Hematopoietic multipotent progenitor cell (in vitro differentiated cells): ENCODE data around the gene ZER1. TPM values are rescaled to one million over a fixed set of nuclear protein-coding genes. Genes with fewer than 3 reads are reported as not detected.
"Not testable (repeated sequence)": the region's sequence is repeated elsewhere in the genome, so short reads cannot be mapped to it uniquely, and the experiment has no call there.

Source experiments
- DNase-seq, 3 donors: peaks; one replicate each; pipeline ENCODE4 v3.0.0-alpha.2; 2011 to 2015; ENCODE audit warnings: low read depth in 2 of 3, low spot score in 2 of 3
- total RNA-seq: library from RNA; depleted of rRNA; stranded (reverse); fragments of >200 nt; gene quantifications from one replicate; pipeline ENCODE4 v1.2.3, GENCODE V29; 2012

ZER1 gene
- 73.2 TPM for total RNA-seq

DNA sequence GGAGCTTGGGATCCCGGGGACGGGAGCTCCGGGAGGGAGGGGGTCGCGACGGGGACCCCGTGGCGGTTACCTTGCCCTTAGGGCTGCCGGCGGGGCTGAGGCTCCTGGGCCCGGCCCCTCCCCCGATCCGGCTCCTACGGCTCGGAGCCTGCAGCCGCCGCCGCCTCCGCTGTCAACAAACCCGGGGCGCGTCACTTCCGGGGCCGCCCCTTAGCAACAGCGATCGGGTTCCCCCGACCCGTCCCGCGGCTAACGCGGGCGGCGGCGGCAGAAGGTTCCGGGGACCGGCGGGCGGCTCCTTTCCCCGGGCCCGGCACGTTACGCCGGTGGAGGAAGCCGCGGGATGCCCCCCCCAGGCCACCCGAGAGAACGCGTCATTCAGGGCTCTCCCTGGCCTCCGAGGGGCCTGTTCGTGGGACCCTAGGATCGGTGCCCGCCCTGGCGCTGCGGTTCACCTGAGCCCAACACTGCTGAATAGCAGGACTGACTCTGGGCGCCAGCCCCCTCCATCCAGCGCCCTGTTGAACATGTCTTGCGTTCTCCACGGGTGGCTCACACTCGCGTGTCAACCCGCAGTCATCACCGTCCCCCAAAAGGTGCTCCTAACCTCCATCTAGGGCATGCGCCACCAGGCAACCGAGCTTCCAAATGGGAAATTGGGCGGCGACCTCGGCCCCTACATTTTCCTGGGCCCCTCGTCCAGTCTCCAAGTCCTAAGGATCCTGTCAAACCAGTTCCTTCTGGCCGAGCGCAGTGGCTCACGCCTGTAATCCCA is at the start of gene ZER1:
Gene ZER1, minus strand, starts transcription at position 183 of the 775 bp plus-strand sequence. CDS start 16,362 bp downstream, outside the sequence.
- peak; percentile 83 to 95 (median 91) for DNase-seq

DNA sequence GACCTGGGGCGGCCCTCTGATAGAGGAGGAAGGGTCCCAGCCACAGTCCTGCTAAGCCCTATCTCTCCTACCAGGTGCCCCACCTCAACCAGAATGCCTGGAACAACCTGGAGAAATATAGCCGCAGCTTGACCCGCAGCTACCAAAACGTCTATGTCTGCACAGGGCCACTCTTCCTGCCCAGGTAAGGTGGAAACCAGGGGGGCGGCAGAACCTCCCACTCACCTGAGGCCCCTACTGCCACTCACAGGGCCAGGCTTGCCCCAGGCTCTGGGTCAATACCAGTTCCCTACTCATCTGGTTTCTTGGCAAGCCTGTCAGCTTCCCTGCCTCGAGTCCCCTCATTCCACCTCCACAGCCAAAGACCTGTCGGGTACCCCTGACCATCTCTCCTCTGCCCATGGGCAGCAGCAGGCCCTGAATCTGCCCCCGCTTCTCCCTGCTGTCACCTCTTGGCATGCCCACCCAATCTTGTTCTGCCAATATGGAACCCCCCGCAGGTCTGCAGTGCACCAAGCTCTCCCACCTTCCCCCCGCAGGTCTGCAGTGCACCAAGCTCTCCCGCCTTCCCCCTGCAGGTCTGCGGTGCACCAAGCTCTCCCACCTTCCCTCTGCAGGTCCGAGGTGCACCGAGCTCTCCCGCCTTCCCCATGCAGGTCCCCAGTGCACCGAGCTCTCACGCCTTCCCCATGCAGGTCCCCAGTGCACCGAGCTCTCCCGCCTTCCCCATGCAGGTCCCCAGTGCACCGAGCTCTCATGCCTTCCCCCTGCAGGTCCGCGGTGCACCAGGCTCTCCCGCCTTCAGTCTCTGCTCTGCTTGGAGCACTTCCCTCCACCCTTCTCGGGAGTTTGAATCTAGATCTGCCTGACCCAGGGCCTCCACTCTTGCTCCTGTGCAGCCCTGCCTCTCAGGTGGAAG is 49.2 kb upstream of the ZER1 start:
- DNase-seq = no peak

DNA sequence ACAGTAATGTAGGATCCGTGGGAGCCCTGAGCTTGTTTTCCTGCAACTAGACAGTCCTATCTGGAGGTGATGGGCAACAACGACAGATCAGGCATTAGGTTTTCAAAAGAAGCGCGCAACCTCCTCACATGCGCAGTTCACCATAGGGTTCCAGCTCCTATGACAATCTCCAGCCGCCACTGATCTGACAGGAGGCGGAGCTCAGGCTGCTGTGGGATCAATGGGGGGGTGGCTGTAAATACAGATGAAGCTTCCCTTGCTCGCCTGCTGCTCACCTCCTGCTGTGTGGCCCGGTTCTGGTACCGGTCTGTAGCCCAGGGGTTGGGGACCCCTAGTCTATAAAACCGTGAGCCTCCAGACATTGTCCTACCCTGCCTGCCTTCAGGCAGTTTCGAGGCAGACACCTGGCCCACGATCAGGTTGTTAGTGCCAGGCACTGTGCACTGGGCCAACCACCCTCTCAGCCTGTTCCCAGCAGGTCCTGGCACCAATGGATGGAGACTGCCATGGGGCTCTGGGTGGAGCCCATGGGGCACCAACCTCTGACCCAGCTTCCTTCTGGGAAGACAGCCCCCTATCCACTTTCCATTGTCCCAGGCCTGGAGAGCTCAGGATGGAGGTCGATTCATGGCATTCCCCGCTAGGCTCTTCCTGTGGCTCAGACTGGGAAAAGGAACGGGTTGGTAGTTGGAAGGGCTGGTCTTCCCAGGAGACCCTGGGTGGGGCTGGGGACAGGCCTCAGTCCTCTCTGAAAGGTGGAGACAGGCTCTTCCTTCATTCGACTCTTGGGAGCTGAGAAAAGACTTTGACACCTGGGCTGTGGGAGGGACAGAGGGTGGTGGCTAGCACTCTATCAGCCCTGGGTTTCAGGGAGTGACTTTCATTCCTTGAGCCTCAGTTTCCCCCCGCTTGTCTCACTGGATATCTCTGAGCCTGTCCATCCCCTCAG is 48.3 kb upstream of the ZER1 start:
- no peak for DNase-seq

DNA sequence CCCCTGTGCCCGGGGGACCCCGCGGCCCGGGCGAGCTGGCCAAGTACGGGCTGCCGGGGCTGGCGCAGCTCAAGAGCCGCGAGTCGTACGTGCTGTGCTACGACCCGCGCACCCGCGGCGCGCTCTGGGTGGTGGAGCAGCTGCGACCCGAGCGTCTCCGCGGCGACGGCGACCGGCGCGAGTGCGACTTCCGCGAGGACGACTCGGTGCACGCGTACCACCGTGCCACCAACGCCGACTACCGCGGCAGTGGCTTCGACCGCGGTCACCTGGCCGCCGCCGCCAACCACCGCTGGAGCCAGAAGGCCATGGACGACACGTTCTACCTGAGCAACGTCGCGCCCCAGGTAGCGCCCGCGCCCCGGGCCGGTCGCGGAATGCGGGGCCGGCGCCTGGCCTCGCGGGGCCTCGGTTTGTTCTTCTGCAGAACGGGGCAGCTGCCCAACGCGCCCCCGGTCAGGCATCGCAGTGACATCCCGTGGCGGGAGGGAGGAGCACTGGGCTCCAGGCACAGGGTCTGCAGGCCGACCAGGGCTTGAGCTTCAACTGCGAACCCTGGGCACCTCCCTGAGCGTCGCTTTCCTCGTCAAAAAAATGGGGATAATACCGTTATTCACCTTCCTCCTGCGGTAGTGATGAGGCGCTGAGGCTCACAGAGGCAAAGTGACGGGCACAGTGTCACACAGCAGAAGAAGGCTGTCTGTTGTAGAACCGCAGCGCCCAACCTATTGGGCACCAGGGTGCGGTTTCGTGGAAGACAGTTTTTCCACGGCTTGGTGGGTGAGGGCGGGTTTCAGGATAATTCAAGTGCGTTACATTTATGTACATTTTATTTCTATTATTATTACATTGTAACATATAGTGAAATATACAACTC is 47.4 kb upstream of the ZER1 start:
- DNase-seq = peak; percentile 31 to 44 (median 37)

DNA sequence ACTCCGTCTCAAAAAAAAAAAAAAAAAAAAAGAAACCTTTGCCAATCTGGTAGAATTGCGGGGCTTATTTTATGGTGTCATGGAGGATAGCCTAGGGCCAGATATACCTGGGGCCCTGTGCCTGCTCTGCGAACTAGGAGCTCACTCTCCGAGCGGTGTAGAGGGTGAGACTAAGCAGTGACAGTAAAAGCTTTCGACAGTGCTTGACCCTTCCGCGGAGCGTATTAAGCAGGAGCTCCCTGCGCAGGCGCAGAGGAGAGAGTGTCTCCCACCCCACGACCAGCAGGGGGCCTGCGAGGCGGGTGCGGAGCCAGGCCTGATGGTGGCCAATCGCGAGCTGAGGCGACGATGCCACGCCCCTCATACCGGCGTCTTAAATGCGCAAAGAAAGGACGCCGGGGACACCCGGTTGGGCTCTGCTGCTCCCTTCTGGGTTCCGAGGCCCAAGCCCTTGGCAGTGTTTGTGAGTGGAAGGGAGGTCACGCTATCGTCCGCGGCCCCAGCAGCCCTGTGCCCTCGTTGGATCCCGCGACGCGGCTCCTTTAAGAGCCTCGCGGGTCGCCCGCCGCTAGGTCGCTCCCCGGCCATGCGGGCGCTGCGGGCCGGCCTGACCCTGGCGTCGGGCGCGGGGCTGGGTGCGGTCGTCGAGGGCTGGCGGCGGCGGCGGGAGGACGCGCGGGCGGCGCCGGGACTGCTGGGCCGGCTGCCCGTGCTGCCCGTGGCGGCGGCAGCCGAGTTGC is 46.5 kb upstream of the ZER1 start, which contains the start of gene ENDOG:
Gene ENDOG, plus strand, starts transcription at position 402 of the 740 bp plus-strand sequence. Its CDS starts 185 bp downstream, at position 587.
- DNase-seq = peak; percentile 94 to 96 (median 95)

DNA sequence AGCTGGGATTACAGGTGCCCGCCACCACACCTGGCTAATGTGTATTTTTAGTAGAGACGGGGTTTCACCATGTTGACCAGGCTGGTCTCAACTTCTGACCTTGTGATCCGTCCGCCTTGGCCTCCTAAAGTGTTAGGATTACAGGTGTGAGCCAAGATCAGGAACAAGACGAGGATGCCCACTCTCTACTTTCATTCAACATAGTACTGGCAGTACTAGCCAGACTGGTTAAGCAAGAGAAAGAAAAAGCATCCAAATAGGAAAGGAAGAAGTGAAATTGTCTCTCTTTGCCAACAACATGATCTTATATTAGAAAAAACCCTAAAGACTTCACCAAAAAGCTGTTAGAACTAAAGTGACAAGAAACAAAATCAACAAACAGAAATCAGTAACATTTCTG is 39.1 kb upstream of the ZER1 start:
- DNase-seq = no peak

DNA sequence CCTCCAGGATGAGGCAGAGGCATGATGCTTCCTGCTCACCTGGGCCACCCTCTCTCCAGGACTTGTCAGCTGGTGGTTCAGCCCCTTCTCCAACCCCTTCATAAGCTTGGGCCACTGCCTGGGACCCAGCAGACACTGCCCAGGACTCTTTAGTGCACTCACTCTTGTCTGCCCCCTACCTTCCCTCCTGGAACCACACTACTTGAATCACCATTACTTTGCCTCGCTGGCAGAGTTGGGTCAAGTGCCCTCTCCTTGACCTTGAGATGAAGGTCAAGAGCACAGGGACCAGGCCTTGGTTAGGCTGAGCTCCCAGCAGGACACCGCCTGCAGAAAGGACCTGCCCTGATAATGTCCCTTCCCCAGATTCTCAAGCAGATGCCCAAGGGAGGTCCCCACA is 38.1 kb upstream of the ZER1 start:
- no peak for DNase-seq

DNA sequence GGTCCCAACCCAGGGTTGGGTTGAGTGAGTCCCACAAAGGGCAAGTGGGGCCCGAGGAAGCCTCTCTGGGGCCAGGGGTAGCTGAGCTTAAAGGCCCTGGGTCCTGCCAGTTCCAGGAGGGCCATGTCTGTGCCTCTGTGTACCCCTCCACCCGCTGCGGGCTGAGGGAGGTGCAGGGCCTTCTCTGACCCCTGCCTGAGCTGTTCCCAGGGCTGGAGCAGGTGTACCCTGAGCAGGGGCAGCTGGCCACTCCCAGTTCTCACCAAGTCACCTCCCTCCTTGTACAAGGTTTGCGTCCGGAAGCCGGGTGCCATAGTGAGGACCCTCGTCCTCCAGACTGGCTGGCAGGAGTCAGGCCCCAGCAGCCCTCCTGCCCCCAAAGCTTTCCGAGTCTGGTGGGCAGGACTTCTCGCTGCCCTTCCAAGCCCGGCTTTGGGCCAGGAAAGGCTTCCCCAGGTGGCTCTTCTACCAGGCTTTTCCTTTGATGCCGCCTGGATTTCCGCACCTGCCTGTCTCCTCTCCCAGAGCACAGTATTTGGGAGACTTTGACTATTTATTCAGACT is 37.4 kb upstream of the ZER1 start:
- DNase-seq = no peak

DNA sequence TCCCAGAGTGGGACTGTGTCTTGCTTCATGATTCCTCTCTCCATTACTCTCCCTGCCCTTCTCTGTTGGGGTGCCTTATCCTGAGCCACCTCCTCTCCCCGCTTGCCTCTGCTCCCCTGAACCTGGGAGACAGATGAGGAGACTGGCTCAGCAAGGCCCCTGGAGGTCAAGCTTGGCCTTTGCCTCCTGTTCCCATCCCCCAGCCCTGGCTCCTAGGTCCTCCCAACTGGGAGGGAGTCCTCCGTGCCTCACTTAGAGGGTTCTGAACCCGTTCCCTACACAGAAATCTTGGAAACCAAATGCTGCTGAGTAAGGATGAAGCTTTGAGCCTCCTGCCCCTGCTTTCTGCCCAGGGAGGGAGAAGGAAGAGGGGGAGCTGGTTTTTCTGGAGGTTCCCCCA is 36.8 kb upstream of the ZER1 start:
- DNase-seq = no peak

DNA sequence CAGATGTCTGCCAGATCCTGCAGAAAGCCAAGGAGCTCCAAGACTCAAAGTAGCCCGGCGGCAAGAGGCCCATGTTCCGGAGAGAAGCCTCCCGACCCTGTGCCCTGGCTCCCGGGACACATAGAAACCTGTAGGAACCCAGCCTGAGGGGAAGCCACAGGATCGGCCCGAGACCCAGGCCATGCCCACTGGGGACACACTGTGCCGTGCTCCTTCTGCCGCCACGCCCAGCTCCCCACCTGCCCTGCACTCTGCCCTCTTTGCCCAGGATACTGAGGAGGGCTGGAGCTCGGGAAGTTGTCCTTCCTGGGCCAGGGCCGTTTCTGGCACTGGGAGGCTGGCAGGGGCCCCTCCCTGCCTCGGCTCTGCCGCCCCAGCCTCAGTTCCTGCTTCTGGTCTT is 36.1 kb upstream of the ZER1 start:
- no peak for DNase-seq

DNA sequence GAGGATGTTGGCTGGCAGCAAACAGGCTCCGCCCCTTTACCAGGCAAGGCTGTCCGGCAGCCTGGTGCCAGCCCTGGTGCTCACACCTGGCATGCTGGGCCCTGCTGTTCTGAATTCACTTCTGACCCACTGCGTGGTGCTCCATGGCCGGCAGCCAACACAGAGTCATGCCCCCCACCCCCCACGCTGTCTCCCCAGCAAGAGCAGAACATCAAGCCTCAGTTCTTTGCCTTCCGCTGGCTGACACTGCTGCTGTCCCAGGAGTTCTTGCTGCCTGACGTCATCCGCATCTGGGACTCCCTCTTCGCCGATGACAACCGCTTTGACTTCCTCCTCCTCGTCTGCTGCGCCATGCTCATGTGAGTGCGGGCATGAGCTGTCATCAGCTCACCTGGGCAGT is 33.9 kb upstream of the ZER1 start:
- DNase-seq = no peak

DNA sequence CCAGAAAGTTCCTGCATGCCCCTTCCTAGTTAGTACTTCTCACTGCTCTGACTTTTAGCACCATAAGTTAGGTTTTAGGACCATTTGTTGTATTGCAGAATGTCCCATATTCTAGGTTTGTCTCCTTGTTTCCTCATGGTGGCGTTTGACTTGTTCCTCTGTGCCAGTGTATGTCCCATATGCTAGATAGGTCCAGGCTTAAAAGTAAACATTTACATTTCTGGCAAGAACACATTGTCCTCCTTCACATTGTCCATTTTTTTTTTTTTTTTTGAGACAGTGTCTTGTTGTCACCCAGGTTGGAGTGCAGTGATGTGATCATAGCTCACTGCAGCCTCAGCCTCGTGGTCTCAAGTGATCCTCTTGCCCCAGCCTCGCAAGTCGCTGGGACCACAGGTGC is 30.8 kb upstream of the ZER1 start:
- DNase-seq = no peak

DNA sequence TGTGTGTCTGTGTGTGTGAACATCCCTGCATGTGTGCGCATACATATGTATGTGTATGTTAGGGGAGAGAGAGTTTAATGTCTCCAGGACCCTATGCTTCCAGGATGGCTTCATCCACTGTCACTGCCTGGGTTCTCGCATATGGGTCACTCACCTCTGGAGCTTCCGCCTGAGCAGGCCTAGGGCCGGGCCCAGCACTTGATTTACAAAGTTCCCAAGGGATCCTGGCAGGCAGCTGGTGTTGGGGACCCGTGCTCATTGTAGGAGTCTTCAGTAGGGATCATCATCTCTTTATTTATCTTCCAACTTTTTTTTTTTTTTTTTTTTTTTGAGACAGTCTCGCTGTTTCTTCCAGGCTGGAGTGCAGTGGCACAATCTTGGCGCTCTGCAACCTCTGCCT is 28.3 kb upstream of the ZER1 start:
- no peak for DNase-seq

DNA sequence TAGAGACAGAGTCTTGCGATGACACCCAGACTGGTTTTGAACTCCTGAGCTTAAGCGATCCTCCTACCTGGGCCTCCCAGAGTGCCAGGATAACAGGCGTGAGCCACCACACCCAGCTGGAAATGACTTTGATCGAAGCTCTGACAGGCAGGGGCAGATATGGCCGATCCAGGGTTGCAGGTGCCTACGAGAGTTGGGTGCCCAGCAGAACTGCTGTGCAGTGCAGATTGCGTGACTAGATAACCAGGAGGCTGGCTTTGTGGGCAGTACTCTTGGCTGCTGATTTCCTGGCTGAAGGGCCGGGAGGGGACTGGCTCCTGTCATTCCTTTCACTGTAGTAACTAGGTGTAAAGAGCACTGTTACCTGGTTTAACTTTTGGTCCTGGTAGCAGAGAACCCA is 27.2 kb upstream of the ZER1 start:
- DNase-seq = no peak

DNA sequence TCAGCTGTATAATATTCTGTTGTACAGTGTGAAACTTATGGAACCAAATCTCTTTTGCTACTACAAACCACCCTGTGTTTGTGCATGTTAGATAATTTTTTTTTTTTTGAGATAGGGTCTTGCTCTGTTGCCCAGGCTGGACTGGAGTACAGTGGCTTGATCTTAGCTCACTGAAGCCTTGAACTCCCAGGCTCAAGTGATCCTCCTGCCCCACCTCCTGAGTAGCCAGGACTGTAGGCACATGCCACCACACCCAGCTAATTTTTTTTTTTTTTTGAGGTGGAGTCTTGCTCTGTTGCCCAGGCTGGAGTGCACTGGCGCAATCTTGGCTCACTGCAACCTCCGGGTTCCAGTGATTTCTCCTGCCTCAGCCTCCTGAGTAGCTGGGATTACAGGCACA is 23.2 kb upstream of the ZER1 start:
- DNase-seq = not testable (repeated sequence)

DNA sequence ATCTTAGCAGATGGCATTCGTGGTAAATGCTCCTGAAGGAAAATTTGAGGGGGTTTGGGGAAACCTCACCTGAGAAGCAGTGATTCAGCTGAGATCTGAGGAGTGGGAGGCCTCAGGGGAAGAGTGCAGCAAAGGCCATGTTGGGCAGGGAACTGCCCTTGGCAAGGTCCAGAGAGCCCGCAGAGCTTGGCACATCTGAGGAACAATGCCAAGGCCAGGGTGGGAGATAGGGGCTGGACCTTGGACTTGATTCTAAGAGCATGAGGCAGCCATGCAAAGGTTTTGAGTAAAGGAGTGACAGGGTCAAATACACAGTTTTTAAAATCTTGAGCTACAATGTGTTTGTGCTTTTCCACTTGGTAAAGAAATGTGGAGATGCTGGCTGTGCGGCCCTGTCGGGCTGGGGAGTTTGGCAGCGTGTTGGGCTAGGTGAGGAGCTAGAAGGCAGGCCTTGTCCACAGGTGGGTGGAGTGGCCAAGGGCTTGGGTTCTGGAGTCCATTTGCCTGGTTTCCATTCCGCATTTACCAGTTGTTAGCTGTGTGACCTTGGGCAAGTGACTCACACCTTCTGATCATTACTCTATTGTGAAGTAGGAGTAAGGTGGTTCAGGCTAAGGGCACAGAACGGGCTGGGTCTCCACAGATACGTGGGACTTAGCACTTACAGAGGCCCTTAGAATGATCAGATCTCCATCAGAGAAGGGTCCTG is 21.4 kb upstream of the ZER1 start:
- DNase-seq = no peak

DNA sequence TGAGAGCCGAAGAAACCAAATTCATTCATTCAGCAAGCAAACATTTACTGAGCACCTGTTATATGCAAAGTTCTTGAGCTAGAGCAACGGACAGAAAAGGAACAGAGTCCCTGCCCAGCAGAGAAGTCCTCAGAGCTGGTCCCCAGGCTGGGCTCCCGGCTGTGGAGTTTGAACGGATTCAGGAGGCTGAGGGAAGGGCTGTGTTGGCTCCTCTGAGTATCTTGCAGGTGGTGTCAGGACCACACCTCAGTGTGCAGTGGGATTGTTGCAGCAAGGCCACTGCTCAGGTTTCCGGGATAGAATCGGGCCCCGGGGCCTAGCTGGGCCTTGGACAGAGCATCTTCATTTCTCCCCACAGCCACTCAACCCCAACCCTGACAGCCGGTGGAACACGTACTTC is 20.4 kb upstream of the ZER1 start:
- no peak for DNase-seq

DNA sequence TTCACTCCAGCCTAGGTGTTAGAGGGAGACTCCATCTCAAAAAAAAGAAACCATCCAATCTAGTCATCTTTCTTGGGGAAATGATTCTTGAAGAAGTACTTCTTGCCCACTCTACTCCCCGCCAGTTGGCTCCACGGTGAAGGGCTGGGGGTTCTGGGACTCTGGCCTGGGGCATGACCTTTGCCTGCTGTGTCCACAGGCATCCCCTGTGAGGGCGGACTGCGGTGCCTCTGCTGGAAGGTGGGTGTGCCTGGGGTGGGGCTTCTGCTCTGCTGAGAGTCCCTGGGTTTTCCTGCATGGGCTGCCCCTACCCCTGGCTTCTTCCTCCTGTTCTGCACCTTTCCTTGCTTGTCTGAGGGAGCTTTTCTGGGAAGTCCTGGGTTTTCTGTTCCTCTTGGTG is 18.8 kb upstream of the ZER1 start:
- DNase-seq = no peak
